Epithelial cell of proximal tubule (primary cell): ENCODE measurements around the gene TBC1D16. TPM values are rescaled to one million over a fixed set of nuclear protein-coding genes. Genes with fewer than 3 reads are reported as not detected.

Experiments
- DNase-seq: peaks from one replicate; pipeline ENCODE4 v3.0.0-alpha.2; 2011; ENCODE audit warnings: low read depth
- H3K4me3 ChIP-seq: 2 replicates; pipeline ENCODE4 v1.5.1; 2011; ENCODE audit warnings: low read depth, mild to moderate bottlenecking, low read length
- CTCF ChIP-seq: conservative IDR thresholded peaks from 2 replicates; pipeline ENCODE4 v1.5.1; 2012; ENCODE audit warnings: low read depth, mild to moderate bottlenecking, low read length
- total RNA-seq: library from RNA; depleted of rRNA; stranded (reverse); fragments of >200 nt; gene quantifications from 2 replicates; pipeline ENCODE4 v1.2.3, GENCODE V29; 2015

TBC1D16 gene
- total RNA-seq, 1 donor from 2014 or later, result 19.9 TPM

GRCh38 chr17:79913896-79914812, 121.5 kb downstream of the TBC1D16 start:
- H3K4me3 ChIP-seq, result no peak overlapping the region
- no peak for DNase-seq
- TF ChIP-seq CTCF, result no peak

- no peak for DNase-seq
- no peak overlapping the region for H3K4me3 ChIP-seq
- no peak for TF ChIP-seq CTCF
Measured at GRCh38 chr17:79913451-79913850, 122.2 kb downstream of the TBC1D16 start.

GRCh38 chr17:79912552-79913330, 122.9 kb downstream of the TBC1D16 start:
- no peak for TF ChIP-seq CTCF
- no peak overlapping the region for H3K4me3 ChIP-seq
- DNase-seq, result no peak

GRCh38 chr17:79911430-79912399, 124.0 kb downstream of the TBC1D16 start:
- DNase-seq, result no peak
- no peak overlapping the region for H3K4me3 ChIP-seq
- TF ChIP-seq CTCF, result no peak

GRCh38 chr17:79910985-79911361, 124.7 kb downstream of the TBC1D16 start:
- H3K4me3 ChIP-seq, result no peak overlapping the region

More at GRCh38 chr17:79910985-79911361, 124.7 kb downstream of the TBC1D16 start:
- DNase-seq, result no peak
- TF ChIP-seq CTCF, result no peak
